Subcutaneous adipose tissue (tissue), 4 donors: Measurements from ENCODE around the gene RASGRP2. TPM values are rescaled to one million over a fixed set of nuclear protein-coding genes. Genes with fewer than 3 reads are reported as not detected.

Experiments used
- total RNA-seq, 4 donors: library from RNA; depleted of rRNA; stranded (reverse); fragments of >200 nt; gene quantifications; one replicate each; pipeline ENCODE4 v1.1.0, GENCODE V29; 2016
- TF ChIP-seq, protein P1 (sequence below): fragments of 450-650 bp; IDR thresholded peaks from one replicate; pipeline ENCODE4 v1.5.1; 2016; ENCODE audit warnings: low read depth, mild to moderate bottlenecking, control low read depth, antibody characterized with exemption, moderate library complexity

Gene RASGRP2
- total RNA-seq, 4 donors from 2014 or later = 6.8 to 47.5 (median 14.6) TPM

DNA sequence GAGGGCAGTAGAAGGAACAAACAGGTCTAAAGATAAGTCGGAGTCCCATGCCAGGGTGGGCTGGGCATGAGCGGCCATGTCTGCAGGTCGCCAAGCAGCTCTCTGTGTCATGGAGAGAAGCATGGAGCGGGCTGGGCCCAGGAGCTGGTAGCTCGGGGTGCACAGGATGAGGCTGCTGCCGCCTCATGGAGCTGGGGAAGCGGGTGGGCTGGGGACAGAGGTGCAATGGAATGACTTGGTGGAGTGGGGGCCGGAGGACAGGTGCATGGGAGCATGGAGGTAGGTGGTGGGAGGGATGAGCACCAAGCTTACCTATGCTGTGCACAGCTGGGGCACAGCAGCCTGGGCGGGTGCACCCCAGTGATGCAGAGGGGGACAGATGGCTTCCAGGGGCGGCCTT, 24.5 kb downstream of the RASGRP2 start:
- TF ChIP-seq, protein P1, sequence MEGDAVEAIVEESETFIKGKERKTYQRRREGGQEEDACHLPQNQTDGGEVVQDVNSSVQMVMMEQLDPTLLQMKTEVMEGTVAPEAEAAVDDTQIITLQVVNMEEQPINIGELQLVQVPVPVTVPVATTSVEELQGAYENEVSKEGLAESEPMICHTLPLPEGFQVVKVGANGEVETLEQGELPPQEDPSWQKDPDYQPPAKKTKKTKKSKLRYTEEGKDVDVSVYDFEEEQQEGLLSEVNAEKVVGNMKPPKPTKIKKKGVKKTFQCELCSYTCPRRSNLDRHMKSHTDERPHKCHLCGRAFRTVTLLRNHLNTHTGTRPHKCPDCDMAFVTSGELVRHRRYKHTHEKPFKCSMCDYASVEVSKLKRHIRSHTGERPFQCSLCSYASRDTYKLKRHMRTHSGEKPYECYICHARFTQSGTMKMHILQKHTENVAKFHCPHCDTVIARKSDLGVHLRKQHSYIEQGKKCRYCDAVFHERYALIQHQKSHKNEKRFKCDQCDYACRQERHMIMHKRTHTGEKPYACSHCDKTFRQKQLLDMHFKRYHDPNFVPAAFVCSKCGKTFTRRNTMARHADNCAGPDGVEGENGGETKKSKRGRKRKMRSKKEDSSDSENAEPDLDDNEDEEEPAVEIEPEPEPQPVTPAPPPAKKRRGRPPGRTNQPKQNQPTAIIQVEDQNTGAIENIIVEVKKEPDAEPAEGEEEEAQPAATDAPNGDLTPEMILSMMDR = no peak

DNA sequence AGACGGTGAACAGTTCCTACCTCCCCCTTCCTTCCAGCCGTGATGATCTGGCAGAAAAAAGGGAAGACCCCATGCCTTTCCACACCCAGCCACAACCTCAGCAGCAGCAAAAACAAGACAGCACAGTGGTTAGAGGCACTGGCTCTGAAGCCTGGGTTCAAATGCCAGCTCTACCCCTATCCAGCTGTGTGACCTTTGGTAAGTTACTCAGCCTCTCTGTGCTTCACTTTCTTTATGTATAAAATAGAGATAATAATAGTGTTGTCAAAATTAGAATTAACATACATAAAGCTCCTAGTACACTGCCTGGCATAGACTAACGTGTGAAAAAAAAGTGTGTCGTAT, 25.2 kb downstream of the RASGRP2 start:
- TF ChIP-seq, protein P1 = no peak

DNA sequence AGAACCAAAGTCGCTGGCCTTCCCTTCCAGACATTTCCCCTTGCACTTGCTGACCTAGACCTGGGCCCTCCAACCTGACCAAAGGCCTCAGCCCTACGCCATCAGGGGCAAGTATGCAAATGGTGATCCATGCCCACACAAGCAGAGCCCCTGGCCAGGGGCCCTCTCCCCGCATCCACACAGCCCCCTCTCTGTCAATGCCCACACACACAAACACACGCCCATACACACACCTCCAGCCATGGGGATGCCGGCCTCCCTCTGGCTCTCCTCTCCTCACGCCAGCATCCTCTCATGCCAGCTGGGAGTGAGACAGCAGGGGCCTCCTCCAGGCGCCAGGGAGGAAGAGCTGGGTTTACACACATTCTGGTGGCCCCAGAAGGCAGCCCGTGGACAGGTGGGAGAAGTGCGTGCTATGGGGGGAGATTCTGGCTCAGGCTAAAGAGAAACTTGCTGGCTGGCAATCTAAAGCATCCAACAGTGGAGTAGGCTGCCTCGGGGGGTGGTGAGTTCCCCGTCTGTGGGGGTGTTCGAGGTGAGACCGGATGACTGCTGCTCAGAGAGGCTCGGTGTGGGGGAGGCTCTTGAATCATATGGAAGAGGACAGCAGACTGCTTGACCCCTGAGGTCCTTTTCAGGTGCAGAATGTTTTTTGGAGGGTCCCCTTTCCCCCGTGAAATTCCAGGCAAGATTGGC, 25.7 kb downstream of the RASGRP2 start:
- TF ChIP-seq, protein P1 = no peak

DNA sequence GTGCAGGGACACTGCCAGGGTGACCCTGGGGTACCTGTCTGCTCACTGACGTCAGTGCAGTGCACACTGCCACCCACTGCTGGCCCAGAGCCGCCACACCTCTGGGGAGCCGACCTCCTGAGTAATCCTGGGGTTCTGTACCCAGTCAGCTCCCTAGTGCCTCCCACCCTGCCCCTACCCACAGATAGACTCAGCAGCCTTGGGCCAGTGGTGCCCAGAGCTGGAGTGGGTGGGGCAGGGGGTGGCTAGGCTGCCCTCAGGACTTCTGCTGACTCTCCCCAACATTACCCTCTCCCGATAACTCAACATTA, 26.7 kb downstream of the RASGRP2 start:
- TF ChIP-seq, protein P1 = no peak

DNA sequence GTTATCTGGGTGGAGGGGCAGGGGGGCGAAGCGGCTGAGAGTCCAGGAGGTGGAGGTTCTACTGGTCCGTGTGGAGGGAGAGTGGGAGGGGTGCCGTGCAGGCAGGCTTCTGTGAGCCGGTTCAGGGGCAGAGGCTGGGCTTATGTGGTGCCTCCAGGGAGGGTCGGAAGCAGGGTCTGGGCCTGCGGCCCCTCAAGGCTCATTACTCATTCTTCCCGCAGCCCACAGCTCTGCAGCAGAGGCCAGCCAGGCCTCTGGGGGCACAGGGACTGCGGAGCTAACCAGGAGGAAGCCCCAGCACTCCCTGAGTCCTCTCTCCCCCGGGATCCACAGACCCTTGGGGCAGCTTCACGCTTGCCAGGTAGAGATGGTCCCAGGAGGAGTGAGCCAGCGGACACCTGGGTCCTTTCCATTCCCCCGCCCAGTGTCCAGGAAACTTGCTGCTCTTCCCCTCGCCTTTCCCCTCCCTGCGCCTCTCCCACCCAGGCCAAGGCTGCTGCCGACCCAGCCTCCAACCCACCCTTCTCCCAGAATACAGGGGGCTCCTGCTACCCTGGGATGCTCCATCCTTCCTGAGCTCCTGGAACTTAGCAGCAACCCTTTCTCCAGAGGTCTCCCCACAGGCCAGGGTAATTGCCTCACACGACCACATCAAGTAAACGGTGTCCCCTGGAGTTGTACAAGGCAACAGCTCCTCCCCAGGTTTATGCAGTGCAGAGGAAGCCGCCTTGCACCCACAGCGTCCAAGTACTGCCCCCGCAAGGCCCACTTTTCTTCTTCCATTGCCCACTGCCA, 27.3 kb downstream of the RASGRP2 start:
- TF ChIP-seq, protein P1 = no peak

DNA sequence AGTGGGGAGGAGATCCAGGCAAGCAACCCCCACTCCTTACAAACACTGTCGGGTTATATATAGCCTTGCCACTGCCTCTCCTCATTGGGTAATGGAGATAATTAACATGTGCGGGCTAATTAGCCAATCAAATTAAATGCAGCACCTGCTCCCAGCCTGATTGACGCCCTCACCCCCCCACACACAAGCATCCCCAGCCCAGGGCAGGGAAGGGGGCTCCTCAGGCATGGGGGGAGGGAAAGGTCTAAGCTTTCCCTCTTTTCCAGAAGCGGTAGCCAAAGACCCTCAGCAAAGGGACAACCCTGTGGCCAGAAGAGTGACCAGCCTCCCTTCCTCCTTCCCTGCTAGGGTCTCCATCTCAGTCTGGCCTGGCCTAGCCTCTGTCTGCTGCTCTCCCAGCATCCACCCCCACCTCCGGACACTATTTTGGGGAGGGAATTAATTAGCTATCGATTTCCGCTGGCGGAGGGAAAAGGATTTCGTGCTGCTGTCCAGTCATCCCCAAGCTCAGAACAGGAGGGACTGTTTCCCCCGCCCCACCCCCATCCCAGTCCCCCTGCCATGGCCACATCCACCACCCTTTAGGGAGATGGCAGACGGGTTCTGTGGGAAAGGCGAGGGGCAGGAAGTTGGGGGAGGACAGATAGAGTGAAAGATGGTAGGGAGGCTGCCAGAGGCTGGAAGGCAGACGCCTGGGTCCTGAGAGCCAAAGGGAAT, 28.0 kb downstream of the RASGRP2 start:
- TF ChIP-seq, protein P1 = no peak

DNA sequence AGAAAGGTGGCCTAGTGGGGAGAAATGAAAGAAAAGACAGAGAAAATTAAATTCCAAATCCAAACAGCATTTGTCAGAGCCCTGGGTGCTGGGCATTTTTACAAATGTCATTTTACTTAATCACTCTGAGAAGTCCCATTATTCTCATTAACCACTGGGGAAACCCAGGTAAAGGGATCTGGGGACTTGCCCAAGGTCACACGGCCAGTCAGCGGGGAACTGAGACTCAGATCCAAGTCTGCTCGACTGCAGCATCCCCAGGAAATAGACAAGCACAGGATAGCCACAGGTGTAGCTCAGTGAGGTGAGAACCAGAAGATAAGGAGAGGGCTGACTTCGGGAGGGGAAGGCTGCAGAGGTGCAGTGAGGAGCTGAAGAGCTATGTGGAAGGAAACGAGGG, 28.8 kb downstream of the RASGRP2 start:
- TF ChIP-seq, protein P1 = no peak
